Stimulated activated CD8-positive, alpha-beta memory T cell treated with anti-CD3 and anti-CD28 coated beads, Interleukin-12 subunit alpha, Interleukin-12 subunit beta, amount 100 ng/mL, for 4 hours (primary cell): ENCODE results near the gene TSPOAP1.

Source experiments
- DNase-seq: peaks from one replicate; pipeline ENCODE4 v3.0.0-alpha.2; 2020; ENCODE audit warnings: low read depth

The TSPOAP1 gene

DNA sequence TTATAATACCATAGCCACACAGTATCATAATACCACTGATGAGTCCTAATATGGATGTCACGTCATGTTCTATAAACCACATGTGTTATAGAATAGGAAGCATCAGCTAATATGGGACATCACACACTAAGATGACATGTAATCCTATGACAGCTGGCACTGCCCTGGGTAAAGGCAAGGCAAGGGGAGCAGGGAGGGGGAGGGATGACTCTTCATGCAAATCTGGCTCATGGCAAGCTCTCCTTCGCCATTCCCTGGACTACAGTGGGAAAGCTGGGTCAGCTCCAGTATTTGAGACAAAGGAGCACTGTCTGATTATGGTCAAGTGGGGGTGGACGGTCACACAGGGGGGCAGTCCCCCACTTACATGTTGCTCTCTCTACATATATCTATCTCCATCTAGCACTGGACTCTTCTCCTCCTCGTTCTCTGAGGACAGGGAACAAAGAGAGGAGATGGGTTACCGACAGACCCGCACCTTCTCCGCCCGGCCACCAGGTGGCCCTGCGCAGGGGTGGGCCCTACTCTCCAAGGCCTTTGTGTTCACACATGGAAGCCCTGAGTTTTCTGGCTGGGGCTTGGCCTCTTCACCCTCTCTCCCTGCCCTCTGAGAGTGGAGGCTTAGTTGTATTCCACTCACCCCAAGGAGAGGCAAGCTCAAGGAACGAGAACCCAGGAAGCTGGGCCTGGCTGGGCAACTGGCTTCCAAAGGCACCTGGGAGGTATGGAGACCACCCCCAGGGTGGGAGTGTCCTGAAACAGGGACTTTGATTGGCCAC is 24.4 kb downstream of the TSPOAP1 start:
- DNase-seq, result no peak

DNA sequence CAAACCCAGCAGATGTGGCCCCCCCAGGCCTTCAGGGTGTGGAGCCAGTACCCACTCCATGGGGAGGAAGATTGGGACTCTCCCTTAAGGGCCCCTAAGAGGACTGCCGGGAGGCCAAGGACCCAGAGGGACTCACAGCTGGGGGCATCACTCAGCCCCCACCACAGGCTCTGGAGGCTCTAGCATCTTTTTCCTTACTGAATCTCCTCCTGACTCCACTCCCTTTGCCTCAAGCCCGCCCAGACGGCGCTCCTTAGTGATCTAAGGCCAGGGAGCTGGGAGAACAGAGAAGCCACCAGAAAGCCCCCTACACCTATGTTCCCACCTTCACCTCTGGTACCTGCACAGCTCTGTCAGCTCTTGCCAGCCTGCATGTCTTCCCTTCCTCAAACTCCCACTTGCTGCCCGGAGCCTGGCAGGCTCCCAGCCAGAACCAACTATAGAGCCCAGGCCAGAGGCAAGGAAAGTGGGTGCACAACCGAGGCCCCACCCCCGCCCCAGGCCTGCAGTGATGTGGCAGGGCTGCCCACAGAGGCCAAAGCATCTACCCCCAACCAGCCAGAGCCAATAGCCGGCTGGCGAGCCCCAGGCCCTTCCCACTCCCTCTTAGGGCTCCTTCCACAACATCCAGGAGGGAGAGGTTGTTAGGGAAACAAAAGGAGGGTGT is 25.5 kb downstream of the TSPOAP1 start:
- no peak for DNase-seq

DNA sequence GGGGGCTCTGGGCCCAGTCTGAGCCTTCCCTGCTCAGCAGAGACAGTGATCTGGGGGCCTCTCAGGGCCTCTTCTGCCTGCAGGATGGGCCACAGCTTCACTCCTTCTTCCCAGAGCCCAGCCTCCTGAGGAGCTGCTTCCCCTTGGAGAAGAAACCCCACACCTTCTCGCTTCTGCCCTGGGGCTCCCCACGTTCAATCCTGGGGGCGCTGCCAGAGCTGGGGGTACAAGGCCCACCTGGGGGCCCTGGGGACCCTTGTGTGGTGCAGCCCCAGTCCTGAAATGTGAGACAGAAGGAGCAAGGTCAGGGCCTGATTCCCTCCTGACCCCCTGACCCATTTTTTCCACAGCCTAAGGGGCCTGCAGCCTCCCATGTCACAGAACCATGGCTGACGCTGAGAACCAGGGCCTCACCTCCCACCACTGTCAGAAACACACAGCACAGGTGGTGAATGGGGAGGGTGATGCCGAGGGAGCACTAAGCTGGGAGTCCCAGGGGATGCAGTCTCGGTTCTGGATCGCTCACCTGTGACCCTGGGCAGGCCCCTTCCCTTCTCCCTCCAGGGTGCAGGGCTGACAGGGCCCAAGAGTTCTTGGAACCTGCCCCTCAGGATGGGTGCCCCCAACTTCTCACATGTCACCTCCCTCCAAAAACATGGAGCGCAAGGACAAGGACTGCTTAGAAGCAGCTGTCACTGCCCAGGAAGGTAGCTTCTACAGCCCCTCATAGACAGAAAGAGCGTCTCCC is 26.2 kb downstream of the TSPOAP1 start:
- DNase-seq, result no peak

DNA sequence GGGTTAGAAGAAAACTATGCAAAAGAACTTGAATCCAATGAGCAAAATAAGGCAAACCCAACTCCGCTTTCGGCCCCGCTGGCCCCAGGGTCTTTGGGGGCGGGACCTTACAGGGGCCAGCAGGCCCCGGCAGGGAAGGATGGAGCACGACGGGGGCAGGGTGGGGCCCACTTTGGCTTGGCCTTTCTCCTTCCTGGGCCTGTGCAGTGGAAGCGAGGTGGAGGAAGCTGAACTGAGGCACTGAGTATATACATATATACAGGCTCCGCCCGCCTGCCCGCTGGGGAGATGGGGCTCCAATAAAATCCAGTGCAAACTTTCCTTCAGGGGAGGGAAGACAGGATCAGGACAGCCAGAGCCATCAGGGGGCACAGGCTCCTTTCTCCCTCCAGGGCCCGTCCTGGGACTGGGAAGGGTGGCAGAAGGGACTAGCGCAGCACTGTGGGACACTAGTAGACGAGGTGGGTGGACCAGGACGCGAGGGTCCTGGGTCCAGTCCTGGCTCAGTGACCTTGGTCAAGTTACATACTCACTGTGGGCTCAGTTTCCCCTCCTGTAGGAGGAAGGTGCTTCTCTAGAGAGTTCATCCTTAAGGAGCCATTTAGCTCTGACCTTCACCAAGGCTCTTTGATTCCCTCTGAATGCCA is 27.0 kb downstream of the TSPOAP1 start:
- DNase-seq, result no peak

DNA sequence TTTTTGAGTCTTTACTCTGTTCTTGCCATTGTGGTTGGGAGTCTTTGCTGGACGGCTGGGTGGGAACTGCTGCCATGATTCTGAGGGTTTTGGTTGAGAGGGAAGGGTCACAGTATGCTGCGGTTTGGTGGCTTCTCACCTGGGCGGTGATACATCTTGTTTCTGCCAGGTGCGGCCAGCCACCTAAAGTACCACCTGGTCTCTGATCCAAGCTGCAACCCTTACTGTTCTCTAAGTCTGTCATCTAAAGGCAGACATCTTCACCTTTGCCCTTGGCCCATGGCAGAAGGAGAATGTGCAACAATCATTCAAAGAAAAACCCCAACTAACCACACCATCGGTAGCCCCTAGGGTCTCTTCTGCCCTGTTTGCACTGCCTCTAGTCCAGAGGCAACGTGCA is 28.3 kb downstream of the TSPOAP1 start:
- no peak for DNase-seq

DNA sequence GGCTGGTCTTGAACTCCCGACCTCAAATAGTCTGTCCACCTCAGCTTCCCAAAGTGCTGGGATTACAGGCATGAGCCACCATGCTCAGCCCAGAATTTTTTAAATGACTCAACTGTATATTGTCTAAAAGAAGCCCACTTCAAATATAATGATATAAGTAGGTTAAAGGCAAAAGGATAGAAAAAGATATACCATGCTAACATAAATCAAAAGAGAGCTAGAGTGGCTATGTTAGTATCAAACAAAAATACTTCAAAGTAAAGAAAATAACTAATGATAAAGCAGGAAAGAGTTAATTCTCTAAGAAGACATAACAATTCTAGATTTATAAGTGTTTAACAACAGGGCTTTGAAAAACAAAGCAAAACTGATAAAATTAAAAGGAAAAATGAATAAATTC is 34.6 kb downstream of the TSPOAP1 start:
- no peak for DNase-seq

DNA sequence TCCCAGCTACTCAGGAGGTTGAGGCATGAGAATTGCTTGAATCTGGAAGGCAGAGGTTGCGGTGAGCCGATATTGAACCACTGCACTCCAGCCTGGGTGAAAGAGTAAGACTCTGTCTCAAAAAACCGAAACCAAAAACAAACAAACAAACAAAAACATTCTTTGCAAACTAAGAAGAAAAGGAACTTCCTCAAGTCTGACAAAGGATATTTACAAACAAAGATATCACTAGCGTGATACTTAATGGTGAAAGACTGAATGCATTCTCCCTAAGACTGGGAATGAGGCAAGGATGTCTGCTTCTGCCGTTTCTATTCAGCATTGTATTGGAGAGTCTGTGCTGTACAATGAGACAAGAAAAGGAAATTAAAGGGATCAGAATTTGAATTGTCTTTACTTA is 37.3 kb downstream of the TSPOAP1 start:
- no peak for DNase-seq

DNA sequence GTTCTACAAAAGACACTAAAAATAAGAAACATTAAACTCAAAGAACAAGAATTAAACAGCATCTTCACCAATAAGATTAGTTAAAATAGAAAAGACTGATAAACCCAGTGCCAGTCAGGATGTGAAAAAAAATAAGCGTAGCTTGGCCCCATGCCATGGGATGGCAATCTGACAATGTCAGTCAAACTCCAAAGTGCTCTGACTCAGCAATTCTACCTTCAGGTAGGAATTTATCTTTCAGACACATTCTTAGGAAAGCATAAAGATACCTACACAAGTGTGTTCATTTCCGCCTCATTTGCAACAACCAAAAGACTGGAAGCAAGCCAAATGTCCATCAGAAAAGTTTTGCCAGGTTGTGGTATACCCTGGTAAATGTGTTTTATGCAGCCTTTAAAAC is 38.7 kb downstream of the TSPOAP1 start:
- DNase-seq, result no peak

DNA sequence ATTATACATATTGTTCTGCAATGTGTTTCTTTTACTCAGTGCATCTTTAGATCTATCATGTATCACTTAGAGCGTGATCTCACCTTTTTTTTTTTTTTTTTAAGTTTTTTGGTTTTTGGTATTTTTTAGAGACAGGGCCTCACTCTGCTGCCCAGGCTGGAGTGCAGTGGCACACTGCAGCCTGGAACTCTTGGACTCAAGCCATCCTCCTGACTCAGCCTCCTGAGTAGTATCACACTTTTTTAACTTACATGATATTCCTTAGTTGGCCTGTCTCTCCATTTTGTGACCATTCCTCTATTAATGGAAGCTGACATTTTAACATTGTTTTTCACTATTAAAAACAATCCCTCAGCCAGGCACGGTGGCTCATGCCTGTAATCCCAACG is 43.2 kb downstream of the TSPOAP1 start:
- no peak for DNase-seq

DNA sequence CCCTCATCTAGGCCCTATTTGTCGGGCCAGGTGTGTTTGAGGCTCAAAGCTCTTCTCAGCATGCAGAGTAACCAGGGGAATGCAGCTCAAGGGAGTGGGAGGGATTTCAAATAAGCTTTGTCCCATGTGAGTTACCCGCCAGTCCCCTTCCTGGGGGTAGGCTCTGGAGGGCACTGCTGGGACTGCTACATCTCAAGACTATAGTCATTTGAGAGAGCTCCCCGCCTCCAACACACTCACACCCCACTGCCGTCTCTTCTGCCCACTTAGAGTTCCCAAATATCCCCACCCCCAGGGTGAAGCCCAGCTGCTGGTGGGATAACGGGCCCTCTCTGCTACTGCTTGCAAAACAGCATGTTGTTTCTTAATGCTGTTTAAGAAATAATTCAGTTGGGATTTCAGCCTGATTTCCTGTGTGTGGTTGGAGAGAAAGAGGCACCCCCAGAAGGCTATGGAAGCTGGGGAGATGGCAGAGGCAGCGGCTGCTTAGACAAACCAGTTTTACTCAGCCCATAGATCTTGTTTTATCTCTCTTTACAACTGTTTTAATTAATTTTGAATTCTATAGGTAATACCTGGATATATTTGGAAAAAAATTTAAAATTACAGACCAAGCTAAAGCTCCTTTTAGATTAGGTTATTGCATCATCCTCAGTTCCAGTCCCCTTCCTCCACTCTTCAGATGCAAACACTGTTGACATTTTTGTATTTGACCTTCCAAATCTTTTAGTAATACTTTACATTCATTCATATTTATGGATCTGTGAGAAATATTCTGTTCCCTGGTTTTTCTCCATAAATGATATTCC is 43.8 kb downstream of the TSPOAP1 start:
- no peak for DNase-seq

DNA sequence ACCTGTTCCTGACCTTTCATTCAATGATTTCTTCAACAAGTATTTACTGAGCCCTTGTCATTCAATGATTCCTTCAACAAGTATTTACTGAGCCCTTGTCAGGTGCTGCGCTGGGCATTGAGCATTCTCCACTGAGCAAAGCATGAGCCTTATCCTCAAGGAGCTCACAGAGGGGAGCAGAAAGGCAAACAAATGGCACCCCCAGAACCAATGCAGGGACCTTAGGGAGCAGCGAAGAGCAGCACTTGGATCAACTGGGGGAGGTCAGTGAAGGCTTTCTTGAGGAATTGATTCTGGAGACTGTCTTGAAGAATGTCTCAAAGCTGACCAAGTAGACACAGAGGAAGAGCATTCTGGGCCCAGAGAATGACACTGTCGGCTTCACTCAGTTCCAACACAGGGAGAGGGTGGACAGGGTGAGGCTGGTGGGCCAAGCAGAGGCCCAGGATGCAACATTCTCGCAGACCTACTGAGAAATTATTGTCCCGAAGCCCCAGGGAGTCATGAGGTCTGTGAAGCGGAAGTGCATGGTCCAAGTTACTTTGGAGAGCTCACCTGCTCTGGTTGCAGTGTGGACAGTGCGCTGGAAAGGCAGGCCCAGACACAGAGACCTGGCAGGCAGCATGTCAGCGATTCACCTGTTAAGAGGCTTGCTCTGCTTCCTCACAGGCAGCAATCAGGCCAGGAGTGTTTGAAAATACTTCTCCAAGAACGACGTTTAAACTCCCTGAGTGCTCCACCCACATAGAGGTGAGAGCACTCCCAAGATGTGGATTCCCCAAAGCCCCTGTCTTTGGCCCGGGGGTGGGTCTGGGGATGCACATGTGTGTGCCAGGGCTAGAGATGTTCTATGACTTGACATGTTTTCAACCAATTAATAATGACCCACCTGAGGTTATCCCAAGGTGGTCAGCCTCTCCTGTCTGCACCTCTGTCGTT is 44.7 kb downstream of the TSPOAP1 start:
- no peak for DNase-seq

DNA sequence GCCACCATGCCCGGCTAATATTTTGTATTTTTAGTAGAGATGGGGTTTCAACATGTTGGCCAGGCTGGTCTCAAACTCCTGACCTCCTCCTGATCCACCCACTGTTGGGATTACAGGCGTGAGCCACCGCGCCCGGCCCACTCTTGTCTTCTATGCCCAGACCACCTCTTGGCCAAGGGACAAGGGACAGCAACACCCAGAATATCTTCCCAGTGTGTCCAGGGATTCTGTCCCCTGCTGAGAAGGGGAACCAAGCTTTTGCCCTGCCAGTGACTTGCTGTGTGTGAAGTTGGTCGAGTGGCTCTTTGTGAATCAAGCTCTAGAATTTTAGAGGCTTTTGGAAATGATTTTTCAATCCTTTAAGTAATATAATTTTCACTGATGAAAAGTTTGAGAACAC is 46.2 kb downstream of the TSPOAP1 start:
- no peak for DNase-seq

DNA sequence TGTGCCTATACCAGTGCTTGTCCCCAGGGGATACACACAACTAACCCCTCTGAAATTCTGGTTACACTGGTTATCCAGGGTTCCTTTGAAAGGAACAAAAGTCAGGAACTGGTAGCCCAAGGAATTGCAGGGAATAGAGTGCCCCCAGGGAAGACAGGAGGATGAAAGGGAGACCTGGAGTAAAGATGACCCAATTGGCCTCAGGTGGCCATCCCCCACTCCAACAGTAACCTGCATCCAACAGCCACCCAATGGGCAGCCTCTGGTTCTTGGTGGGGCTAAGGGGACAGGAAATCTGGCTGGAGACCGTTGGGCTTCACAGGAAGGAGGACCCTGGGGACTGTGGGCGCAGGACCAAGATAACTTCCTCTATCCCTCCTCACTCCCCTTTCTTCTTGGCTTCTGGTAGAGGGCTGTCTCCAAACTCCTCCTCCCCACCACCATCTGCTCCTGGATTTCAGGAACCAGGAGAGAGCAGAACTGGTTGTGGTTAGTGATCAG is 47.0 kb downstream of the TSPOAP1 start:
- DNase-seq, result no peak

DNA sequence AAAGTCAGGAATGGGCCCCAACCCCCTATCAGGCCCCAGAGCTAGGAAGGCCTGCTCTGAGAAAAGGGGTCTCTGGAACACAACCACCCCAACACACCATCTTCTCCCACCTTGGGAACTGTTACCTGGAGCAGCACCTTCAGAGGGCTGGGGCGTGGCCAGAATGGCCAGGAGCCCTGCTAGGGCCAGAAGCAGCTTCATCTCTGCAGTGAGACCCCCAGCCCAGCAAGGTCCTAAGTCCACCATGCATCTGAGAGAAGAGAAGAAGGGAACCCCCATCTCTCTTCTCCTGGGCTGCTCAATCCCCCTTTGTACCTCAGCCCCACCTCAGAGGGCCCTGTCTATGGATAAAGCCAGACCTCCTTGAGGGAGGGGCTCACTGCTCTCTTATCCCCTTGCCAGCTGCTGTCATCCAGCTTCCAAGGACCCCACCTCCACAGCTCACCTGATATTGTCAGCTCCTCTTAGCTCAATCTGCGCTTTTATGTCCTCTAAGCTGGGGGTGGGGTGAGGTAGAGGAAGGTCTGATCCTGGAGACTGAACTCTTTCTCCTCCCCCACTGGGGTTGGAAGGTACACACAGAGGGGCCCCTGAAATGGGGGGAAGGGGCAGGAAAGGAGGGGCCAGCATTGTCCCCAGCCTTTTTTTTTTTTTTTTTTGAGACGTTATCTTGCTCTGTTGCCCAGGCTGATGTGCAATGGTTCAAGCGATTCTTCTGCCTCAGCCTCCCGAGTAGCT is 47.9 kb downstream of the TSPOAP1 start, which contains the start of gene MPO:
TSS of gene MPO (minus strand) at position 456 of the 738 bp plus-strand sequence. CDS start at position 279, 177 bp downstream.
- no peak for DNase-seq

DNA sequence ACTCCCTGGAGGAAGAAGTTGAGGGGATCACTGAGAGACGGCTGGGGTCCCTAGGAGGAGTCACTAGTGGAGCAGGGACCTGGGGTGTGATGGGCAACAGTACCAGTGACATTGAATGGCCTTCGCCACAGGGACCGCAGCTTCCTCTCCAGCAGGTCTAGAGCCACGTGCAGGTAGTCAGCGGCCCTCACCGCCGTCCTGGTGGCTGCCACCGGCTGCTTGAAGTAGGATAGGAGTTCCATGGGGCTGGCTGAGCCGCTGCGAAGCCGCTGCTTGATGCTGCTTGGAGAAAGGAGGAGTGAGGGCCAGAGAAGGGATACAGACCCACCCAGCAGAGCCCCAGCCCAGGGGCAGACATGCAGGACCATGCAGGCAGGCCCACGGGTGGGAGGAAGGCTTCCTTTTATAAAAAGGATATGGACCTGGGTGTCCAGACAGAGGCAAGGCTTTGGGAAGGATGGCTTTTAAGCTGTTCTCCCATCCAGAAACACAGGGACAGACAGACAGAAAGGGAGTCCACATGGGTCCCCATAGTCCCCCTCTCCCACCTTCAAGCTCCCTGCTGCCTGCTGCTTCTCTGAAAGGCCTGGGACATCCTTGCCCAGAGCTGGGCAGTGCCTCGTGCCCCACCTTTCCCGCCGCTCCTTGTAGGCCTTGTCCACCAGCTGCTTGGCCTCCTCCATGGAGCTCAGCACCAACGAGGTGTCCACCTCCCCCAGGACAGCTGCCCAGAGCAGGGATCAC is 48.7 kb downstream of the TSPOAP1 start:
- no peak for DNase-seq

DNA sequence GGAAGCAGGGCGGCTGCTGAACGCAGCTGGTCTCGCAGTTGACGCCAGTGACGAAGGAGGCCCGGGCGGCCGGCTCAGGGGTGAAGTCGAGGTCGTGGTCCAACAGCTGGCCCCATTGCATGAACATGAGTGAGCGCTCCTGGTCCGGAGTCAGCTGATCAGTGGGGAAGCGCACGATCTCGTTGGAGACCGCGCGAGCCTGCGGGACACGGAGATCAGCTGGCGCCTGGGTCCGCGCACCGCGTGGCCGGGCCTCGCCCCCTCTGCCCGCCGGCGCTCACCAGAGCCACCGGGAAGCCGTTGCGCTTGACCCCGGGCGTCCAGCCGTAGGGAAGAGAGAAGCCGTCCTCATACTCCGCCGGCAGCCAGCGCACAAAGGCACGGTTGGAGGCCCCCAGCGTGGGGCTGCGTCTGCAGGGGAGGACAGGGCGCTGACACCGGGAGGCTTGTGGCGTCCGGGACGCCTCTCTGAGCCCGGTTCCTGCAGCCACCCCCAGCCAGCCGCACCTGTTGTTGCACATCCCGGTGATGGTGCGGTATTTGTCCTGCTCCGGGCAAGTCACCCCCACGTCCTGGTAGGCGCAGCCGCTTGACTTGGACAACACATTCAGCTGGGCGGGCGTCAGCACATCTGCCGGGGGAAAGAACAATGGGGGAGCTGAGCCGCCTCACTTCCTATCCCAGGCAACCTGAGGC is 49.4 kb downstream of the TSPOAP1 start:
- no peak for DNase-seq

DNA sequence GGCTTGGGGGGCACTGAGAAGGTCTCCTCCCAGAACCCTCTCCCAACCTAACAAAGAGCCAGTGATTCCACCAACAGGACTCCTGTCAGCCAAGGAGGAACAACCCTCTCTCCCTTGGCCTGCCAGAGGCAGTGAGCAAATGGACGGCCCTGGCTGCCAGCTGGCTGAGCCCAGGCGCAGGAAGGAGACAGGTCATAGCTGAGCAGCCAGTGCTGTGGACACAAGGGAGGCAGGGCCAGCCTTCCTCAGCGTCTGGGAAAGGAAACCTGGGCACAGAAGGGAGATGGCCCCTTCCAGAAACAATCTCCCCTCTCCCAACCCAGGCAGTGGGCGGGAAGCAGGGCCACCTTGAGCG is 50.0 kb downstream of the TSPOAP1 start:
- no peak for DNase-seq
